ENCODE results near the gene COQ8A.

COQ8A gene

GRCh38 chr1:227010645-227011044 is 70.6 kb downstream of the COQ8A start:
- no CpG with 5 or more reads among the region's 5 CpGs for WGBS (ENCODE audit: extremely low coverage, insufficient coverage, insufficient read length)
- Histone ChIP-seq H4K91ac (ENCODE audit: low read depth, low read length) (no peak overlapping the region), H3K14ac (ENCODE audit: low read length) (no peak overlapping the region), H2AK5ac (ENCODE audit: low read length) (no peak overlapping the region), H3K27ac (ENCODE audit: low read depth, low read length) (no peak overlapping the region), H3K18ac (ENCODE audit: low read length) (no peak overlapping the region), H3K79me2 (ENCODE audit: control insufficient read depth, insufficient read depth, low read length, poor library complexity) (no peaks in the 10 kb centered on the region), H2BK120ac (ENCODE audit: insufficient read depth, low read length, poor library complexity) (no peak overlapping the region), H2AFZ (ENCODE audit: insufficient read depth, low read length, poor library complexity) (no peak overlapping the region), H3K27me3 (ENCODE audit: insufficient read depth, low read length) (no peaks in the 10 kb centered on the region), H2BK12ac (ENCODE audit: low read length) (no peak overlapping the region), H3K9me3 (ENCODE audit: insufficient read depth, low read depth, low read length) (no peaks in the 10 kb centered on the region), H3K9ac (ENCODE audit: low read length) (no peak overlapping the region), H4K12ac (ENCODE audit: low read depth, low read length) (no peak overlapping the region), H4K8ac (ENCODE audit: low read depth, low read length) (no peak overlapping the region), H3K4me1 (ENCODE audit: control insufficient read depth in 1 of 2, insufficient read depth in 2 of 2, low read length in 2 of 2) (no peaks in the 10 kb centered on the region), H3K36me3 (ENCODE audit: control insufficient read depth in 1 of 2, insufficient read depth in 2 of 2, low read length in 2 of 2) (no peaks in the 10 kb centered on the region), H3K4ac (ENCODE audit: low read depth, low read length) (no peak overlapping the region), H3K4me3 (ENCODE audit: low read depth, low read length) (no peak overlapping the region), H3K4me2 (ENCODE audit: low read length) (no peak overlapping the region), H2BK5ac (ENCODE audit: low read depth, low read length, poor library complexity) (no peak overlapping the region), H3K23ac (ENCODE audit: low read length) (no peak overlapping the region), H3K79me1 (ENCODE audit: low read length) (no peaks in the 10 kb centered on the region)
- DNase-seq = no peak

- H3K4me2 ChIP-seq (ENCODE audit: low read length) = no peak overlapping the region
- no peak for DNase-seq
- no peak overlapping the region for H2BK5ac ChIP-seq (ENCODE audit: low read depth, low read length, poor library complexity)
- WGBS (ENCODE audit: extremely low coverage, insufficient coverage, insufficient read length) = no CpG with 5 or more reads among the region's 3 CpGs
- H3K79me2 ChIP-seq (ENCODE audit: control insufficient read depth, insufficient read depth, low read length, poor library complexity) = no peaks in the 10 kb centered on the region
- no peak overlapping the region for H2BK120ac ChIP-seq (ENCODE audit: insufficient read depth, low read length, poor library complexity)
- H3K18ac ChIP-seq (ENCODE audit: low read length) = no peak overlapping the region
- no peaks in the 10 kb centered on the region for H3K9me3 ChIP-seq (ENCODE audit: insufficient read depth, low read depth, low read length)
- H3K4ac ChIP-seq (ENCODE audit: low read depth, low read length) = no peak overlapping the region
- no peaks in the 10 kb centered on the region for H3K79me1 ChIP-seq (ENCODE audit: low read length)
- no peak overlapping the region for H2BK12ac ChIP-seq (ENCODE audit: low read length)
- no peak overlapping the region for H3K23ac ChIP-seq (ENCODE audit: low read length)
- H4K8ac ChIP-seq (ENCODE audit: low read depth, low read length) = no peak overlapping the region
- no peaks in the 10 kb centered on the region for H3K4me1 ChIP-seq (ENCODE audit: control insufficient read depth in 1 of 2, insufficient read depth in 2 of 2, low read length in 2 of 2)
- H4K91ac ChIP-seq (ENCODE audit: low read depth, low read length) = no peak overlapping the region
- H3K36me3 ChIP-seq (ENCODE audit: control insufficient read depth in 1 of 2, insufficient read depth in 2 of 2, low read length in 2 of 2) = peaks cover 0 to 2% of the 10 kb centered on the region in 2 experiments
- no peaks in the 10 kb centered on the region for H3K27me3 ChIP-seq (ENCODE audit: insufficient read depth, low read length)
- H3K4me3 ChIP-seq (ENCODE audit: low read depth, low read length) = no peak overlapping the region
- H2AFZ ChIP-seq (ENCODE audit: insufficient read depth, low read length, poor library complexity) = no peak overlapping the region
- no peak overlapping the region for H3K27ac ChIP-seq (ENCODE audit: low read depth, low read length)
- no peak overlapping the region for H3K9ac ChIP-seq (ENCODE audit: low read length)
- no peak overlapping the region for H3K14ac ChIP-seq (ENCODE audit: low read length)
- no peak overlapping the region for H2AK5ac ChIP-seq (ENCODE audit: low read length)
- no peak overlapping the region for H4K12ac ChIP-seq (ENCODE audit: low read depth, low read length)
Observed at GRCh38 chr1:227016990-227017389, 76.9 kb downstream of the COQ8A start.

- H4K12ac ChIP-seq (ENCODE audit: low read depth, low read length) = no peak overlapping the region
- H2AK5ac ChIP-seq (ENCODE audit: low read length) = no peak overlapping the region
- H3K79me1 ChIP-seq (ENCODE audit: low read length) = no peaks in the 10 kb centered on the region
- no peaks in the 10 kb centered on the region for H3K27me3 ChIP-seq (ENCODE audit: insufficient read depth, low read length)
- H3K27ac ChIP-seq (ENCODE audit: low read depth, low read length) = no peak overlapping the region
- peak overlapping the region; percentile 9 for H4K8ac ChIP-seq (ENCODE audit: low read depth, low read length)
- no peak for DNase-seq
- no peak overlapping the region for H3K4me2 ChIP-seq (ENCODE audit: low read length)
- H3K18ac ChIP-seq (ENCODE audit: low read length) = no peak overlapping the region
- no peak overlapping the region for H4K91ac ChIP-seq (ENCODE audit: low read depth, low read length)
- H2BK12ac ChIP-seq (ENCODE audit: low read length) = no peak overlapping the region
- no peak overlapping the region for H2AFZ ChIP-seq (ENCODE audit: insufficient read depth, low read length, poor library complexity)
- no peak overlapping the region for H3K14ac ChIP-seq (ENCODE audit: low read length)
- H3K4ac ChIP-seq (ENCODE audit: low read depth, low read length) = no peak overlapping the region
- no CpG with 5 or more reads among the region's 3 CpGs for WGBS (ENCODE audit: extremely low coverage, insufficient coverage, insufficient read length)
- H3K9ac ChIP-seq (ENCODE audit: low read length) = no peak overlapping the region
- no peak overlapping the region for H3K4me3 ChIP-seq (ENCODE audit: low read depth, low read length)
- H2BK5ac ChIP-seq (ENCODE audit: low read depth, low read length, poor library complexity) = no peak overlapping the region
- H2BK120ac ChIP-seq (ENCODE audit: insufficient read depth, low read length, poor library complexity) = no peak overlapping the region
- peaks cover 0 to 9% of the 10 kb centered on the region in 2 experiments for H3K36me3 ChIP-seq (ENCODE audit: control insufficient read depth in 1 of 2, insufficient read depth in 2 of 2, low read length in 2 of 2)
- H3K4me1 ChIP-seq (ENCODE audit: control insufficient read depth in 1 of 2, insufficient read depth in 2 of 2, low read length in 2 of 2) = no peaks in the 10 kb centered on the region
- H3K79me2 ChIP-seq (ENCODE audit: control insufficient read depth, insufficient read depth, low read length, poor library complexity) = no peaks in the 10 kb centered on the region
- H3K9me3 ChIP-seq (ENCODE audit: insufficient read depth, low read depth, low read length) = no peaks in the 10 kb centered on the region
- H3K23ac ChIP-seq (ENCODE audit: low read length) = no peak overlapping the region
Observed at GRCh38 chr1:227032396-227032795, 92.3 kb downstream of the COQ8A start.

GRCh38 chr1:227033880-227034279 is 93.8 kb downstream of the COQ8A start:
- peak; percentile 2 to 42 for DNase-seq
- Histone ChIP-seq H3K18ac (ENCODE audit: low read length) (no peak overlapping the region), H2AK5ac (ENCODE audit: low read length) (no peak overlapping the region), H2BK120ac (ENCODE audit: insufficient read depth, low read length, poor library complexity) (no peak overlapping the region), H3K9ac (ENCODE audit: low read length) (no peak overlapping the region), H3K4me2 (ENCODE audit: low read length) (no peak overlapping the region), H3K27ac (ENCODE audit: low read depth, low read length) (no peak overlapping the region), H3K23ac (ENCODE audit: low read length) (no peak overlapping the region), H3K36me3 (ENCODE audit: control insufficient read depth in 1 of 2, insufficient read depth in 2 of 2, low read length in 2 of 2) (peaks cover 0 to 4% of the 10 kb centered on the region in 2 experiments), H4K12ac (ENCODE audit: low read depth, low read length) (no peak overlapping the region), H2BK12ac (ENCODE audit: low read length) (no peak overlapping the region), H3K27me3 (ENCODE audit: insufficient read depth, low read length) (no peaks in the 10 kb centered on the region), H3K4me3 (ENCODE audit: low read depth, low read length) (no peak overlapping the region), H3K14ac (ENCODE audit: low read length) (no peak overlapping the region), H2BK5ac (ENCODE audit: low read depth, low read length, poor library complexity) (no peak overlapping the region), H4K8ac (ENCODE audit: low read depth, low read length) (no peak overlapping the region), H3K79me1 (ENCODE audit: low read length) (no peaks in the 10 kb centered on the region), H4K91ac (ENCODE audit: low read depth, low read length) (no peak overlapping the region), H3K4ac (ENCODE audit: low read depth, low read length) (no peak overlapping the region), H3K79me2 (ENCODE audit: control insufficient read depth, insufficient read depth, low read length, poor library complexity) (no peaks in the 10 kb centered on the region), H3K4me1 (ENCODE audit: control insufficient read depth in 1 of 2, insufficient read depth in 2 of 2, low read length in 2 of 2) (no peaks in the 10 kb centered on the region), H3K9me3 (ENCODE audit: insufficient read depth, low read depth, low read length) (no peaks in the 10 kb centered on the region), H2AFZ (ENCODE audit: insufficient read depth, low read length, poor library complexity) (no peak overlapping the region)
- WGBS (ENCODE audit: extremely low coverage, insufficient coverage, insufficient read length) = no CpG with 5 or more reads among the region's 2 CpGs

All from trophoblast cell (in vitro differentiated cells and primary cell).